ENCODE results near the gene ACSL6.

ACSL6 gene

DNA sequence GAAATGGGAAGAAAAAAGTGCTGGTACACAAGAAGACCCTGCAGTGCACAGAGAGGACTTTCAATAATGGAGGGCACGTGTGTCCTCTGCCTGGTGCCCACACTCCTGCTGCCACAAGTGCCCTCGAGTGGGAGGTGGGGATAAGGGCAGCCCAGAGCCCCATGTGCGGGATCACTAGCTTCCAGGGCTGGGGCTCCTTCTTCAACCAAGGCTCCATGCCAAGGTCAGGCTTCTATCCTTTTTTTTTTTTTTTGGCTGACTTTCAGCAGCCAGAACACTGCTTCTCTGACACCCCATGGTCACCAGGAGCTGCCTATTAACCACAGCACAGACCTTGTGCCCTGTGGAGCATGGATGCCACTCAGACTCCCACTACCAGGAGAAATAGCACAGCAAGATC, 7.5 kb downstream of the ACSL6 start:
- FAIRE-seq = no peak
- DNase-seq (ENCODE audit: insufficient read length, low spot score) = no peak
- no peak for TF ChIP-seq PAX5 (IDR thresholded peaks at IDR 0.05; ENCODE audit: insufficient read depth, low read length, severe bottlenecking)

GRCh38 chr5:132003170-132003744, 8.2 kb downstream of the ACSL6 start:
- FAIRE-seq (no peak), DNase-seq (ENCODE audit: insufficient read length, low spot score) (no peak)
- TF ChIP-seq POLR2A (IDR thresholded peaks at IDR 0.05; ENCODE audit: low read depth, low read length) (no peak), TAF1 (IDR thresholded peaks at IDR 0.05; ENCODE audit: low read depth, low read length) (no peak), POU2F2 (IDR thresholded peaks at IDR 0.05; ENCODE audit: low read depth, low read length) (no peak), PAX5 (IDR thresholded peaks at IDR 0.05; ENCODE audit: insufficient read depth, low read length, severe bottlenecking) (no peak), POLR2AphosphoS5 (IDR thresholded peaks at IDR 0.05; ENCODE audit: low read depth, low read length) (no peak), SPI1 (IDR thresholded peaks at IDR 0.05; ENCODE audit: low read depth, low read length) (no peak)

DNA sequence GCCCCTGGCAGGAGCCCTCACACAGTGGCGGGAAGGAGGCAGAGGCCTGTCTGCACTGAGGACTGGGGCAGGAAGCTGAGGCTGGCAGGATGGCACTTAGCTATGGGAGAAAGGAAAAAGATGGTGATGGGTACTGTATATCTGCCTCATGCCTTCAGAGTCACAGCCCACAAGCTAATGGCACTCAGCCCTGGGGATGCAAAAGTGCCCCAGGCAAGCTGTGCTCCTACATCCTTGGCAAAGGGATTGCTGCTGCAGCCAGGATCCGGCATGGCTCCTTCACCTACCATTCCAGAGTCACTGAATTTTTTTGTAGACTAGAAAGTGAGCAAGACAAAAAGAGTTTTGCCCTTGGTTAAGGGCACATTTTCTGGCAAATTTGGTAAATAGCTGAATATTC, 8.7 kb downstream of the ACSL6 start:
- FAIRE-seq = no peak
- no peak for TF ChIP-seq POLR2A (IDR thresholded peaks at IDR 0.05; ENCODE audit: low read depth, low read length)
- no peak for TF ChIP-seq PAX5 (IDR thresholded peaks at IDR 0.05; ENCODE audit: insufficient read depth, low read length, severe bottlenecking)
- no peak for TF ChIP-seq SPI1 (IDR thresholded peaks at IDR 0.05; ENCODE audit: low read depth, low read length)
- no peak for TF ChIP-seq POLR2AphosphoS5 (IDR thresholded peaks at IDR 0.05; ENCODE audit: low read depth, low read length)
- no peak for TF ChIP-seq TAF1 (IDR thresholded peaks at IDR 0.05; ENCODE audit: low read depth, low read length)
- TF ChIP-seq POU2F2 (IDR thresholded peaks at IDR 0.05; ENCODE audit: low read depth, low read length) = no peak
- no peak for DNase-seq (ENCODE audit: insufficient read length, low spot score)

DNA sequence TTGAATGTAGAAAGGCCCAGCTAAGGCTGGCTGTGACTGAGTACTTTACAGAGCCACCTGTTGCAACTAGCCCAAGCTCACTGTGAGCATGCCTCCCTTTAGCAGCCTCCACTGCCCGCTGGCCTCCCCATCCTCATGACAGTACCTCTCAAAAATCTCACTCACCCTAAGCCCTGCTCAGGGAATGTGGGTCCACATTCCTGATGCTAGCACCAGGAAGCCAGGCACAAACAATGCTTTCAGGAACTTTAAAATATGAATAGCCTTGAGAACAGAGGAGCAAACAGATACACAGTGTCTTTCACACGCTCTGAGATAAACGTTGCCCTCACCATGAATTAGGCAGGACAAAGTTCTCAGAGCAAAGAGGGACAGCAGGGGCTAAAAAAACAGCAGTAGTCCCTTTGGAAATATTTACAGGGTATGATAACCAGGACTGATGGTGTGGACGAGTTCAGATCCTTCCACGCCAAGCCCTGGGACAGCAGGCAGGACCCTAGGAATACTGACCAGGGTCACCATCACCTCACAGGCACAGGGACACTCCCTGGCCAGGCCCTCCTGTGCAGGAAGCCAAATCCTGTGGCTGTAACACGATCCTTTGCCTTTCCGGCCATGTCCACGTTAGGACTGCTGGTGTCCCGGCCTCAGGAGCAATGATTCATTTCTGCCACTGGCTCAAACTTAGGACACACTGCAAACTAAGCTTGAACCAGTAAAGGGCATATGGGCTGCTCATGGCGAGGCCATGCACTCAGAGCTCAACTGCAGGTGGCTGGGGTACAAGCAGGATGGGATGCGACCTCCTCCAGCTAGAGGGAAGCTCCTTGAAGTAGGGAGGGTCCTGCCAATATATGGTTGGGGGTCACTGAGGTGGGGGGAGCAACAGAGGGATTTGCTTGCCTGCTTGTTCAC, 9.6 kb downstream of the ACSL6 start:
- no peak for DNase-seq (ENCODE audit: insufficient read length, low spot score)
- FAIRE-seq = no peak
- no peak for TF ChIP-seq PAX5 (IDR thresholded peaks at IDR 0.05; ENCODE audit: insufficient read depth, low read length, severe bottlenecking)
- TF ChIP-seq POLR2AphosphoS5 (IDR thresholded peaks at IDR 0.05; ENCODE audit: low read depth, low read length) = no peak
- TF ChIP-seq SPI1 (IDR thresholded peaks at IDR 0.05; ENCODE audit: low read depth, low read length) = no peak
- no peak for TF ChIP-seq POLR2A (IDR thresholded peaks at IDR 0.05; ENCODE audit: low read depth, low read length)

DNA sequence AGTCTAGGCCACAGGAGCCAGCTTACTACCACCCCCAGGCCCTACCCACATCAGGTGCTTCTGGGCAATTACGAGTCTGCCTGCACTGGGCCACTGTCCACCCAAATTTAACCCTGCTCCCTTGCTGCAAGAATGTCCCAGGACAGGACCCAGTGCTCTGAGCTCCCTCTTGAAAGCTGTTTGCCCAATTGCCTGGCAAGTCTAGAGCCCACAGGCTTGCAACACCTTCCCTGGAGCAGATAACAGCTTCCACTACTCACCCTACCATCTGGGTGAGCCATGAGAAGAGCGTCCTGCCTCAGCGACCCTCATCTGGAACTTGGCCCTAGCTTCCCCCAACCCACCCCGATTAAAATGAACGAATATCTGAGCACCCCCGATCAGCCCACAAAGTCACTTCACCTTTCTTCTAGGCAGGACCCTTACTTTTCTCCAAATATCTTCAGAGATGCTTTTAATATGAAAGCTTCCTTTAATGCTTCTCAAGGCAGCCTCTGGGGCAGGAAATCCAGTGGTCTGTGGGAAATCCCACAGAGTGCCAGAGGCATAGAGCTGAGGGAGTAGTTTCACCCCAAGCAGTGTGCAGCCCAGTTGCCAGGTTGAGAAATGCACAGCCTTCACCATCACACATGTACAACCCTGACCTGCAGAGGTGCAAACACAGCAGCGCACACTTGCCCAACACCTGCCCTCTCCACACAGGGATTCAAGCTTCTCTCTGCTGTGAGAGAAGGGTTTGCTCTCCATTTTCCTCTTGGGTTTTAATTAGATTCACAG, 10.6 kb downstream of the ACSL6 start:
- DNase-seq (ENCODE audit: insufficient read length, low spot score) = no peak
- no peak for TF ChIP-seq POLR2AphosphoS5 (IDR thresholded peaks at IDR 0.05; ENCODE audit: low read depth, low read length)
- TF ChIP-seq POU2F2 (IDR thresholded peaks at IDR 0.05; ENCODE audit: low read depth, low read length) = no peak
- TF ChIP-seq TAF1 (IDR thresholded peaks at IDR 0.05; ENCODE audit: low read depth, low read length) = no peak
- no peak for TF ChIP-seq POLR2A (IDR thresholded peaks at IDR 0.05; ENCODE audit: low read depth, low read length)
- TF ChIP-seq SPI1 (IDR thresholded peaks at IDR 0.05; ENCODE audit: low read depth, low read length) = no peak
- no peak for TF ChIP-seq PAX5 (IDR thresholded peaks at IDR 0.05; ENCODE audit: insufficient read depth, low read length, severe bottlenecking)
- no peak for FAIRE-seq

GRCh38 chr5:132000241-132000490, 11.3 kb downstream of the ACSL6 start:
- TF ChIP-seq POLR2A (IDR thresholded peaks at IDR 0.05; ENCODE audit: low read depth, low read length) = no peak
- no peak for TF ChIP-seq TAF1 (IDR thresholded peaks at IDR 0.05; ENCODE audit: low read depth, low read length)
- TF ChIP-seq PAX5 (IDR thresholded peaks at IDR 0.05; ENCODE audit: insufficient read depth, low read length, severe bottlenecking) = no peak
- no peak for TF ChIP-seq SPI1 (IDR thresholded peaks at IDR 0.05; ENCODE audit: low read depth, low read length)
- no peak for TF ChIP-seq POLR2AphosphoS5 (IDR thresholded peaks at IDR 0.05; ENCODE audit: low read depth, low read length)
- no peak for TF ChIP-seq POU2F2 (IDR thresholded peaks at IDR 0.05; ENCODE audit: low read depth, low read length)
- FAIRE-seq (peak; percentile 16), DNase-seq (ENCODE audit: insufficient read length, low spot score) (no peak)

GRCh38 chr5:131999441-132000240, 11.8 kb downstream of the ACSL6 start:
- FAIRE-seq = no peak
- TF ChIP-seq PAX5 (IDR thresholded peaks at IDR 0.05; ENCODE audit: insufficient read depth, low read length, severe bottlenecking) = no peak
- TF ChIP-seq POLR2A (IDR thresholded peaks at IDR 0.05; ENCODE audit: low read depth, low read length) = no peak
- no peak for TF ChIP-seq POLR2AphosphoS5 (IDR thresholded peaks at IDR 0.05; ENCODE audit: low read depth, low read length)
- TF ChIP-seq SPI1 (IDR thresholded peaks at IDR 0.05; ENCODE audit: low read depth, low read length) = no peak
- no peak for DNase-seq (ENCODE audit: insufficient read length, low spot score)

- DNase-seq (ENCODE audit: insufficient read length, low spot score) (no peak), FAIRE-seq (no peak)
- TF ChIP-seq POU2F2 (IDR thresholded peaks at IDR 0.05; ENCODE audit: low read depth, low read length) = no peak
- no peak for TF ChIP-seq TAF1 (IDR thresholded peaks at IDR 0.05; ENCODE audit: low read depth, low read length)
- no peak for TF ChIP-seq PAX5 (IDR thresholded peaks at IDR 0.05; ENCODE audit: insufficient read depth, low read length, severe bottlenecking)
- TF ChIP-seq SPI1 (IDR thresholded peaks at IDR 0.05; ENCODE audit: low read depth, low read length) = no peak
- no peak for TF ChIP-seq POLR2AphosphoS5 (IDR thresholded peaks at IDR 0.05; ENCODE audit: low read depth, low read length)
- TF ChIP-seq POLR2A (IDR thresholded peaks at IDR 0.05; ENCODE audit: low read depth, low read length) = no peak
Observed at GRCh38 chr5:131999041-131999440, 12.4 kb downstream of the ACSL6 start.

DNA sequence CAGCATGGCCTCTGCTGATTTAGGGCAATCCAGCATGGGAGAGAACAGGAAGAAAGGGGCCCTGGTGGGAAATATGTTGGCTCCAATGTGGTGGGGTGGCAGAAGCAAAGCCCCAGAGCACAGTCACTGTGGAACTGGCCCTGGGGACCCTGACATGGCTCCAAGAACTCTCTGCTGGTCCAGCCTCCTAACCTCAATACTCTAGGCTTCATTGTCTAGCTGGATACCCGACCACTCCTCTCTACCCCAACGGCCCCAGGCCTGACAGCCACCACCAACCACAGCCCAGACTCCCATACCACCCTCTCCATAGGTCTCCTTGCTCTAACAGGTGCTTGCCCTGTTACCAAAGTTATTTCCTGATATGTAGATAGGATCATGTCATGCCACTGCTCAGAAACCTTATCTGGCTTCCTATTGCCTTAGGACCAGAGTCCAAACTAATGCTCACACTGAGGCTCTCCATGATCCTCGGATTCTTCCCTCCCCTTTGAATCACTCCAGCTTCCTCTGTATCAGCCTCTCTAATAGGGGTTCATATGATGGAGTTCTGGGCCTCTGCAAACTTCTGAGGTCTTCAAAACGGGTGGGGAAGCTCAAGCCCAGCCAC, 12.9 kb downstream of the ACSL6 start:
- DNase-seq (ENCODE audit: insufficient read length, low spot score) = no peak
- no peak for TF ChIP-seq TAF1 (IDR thresholded peaks at IDR 0.05; ENCODE audit: low read depth, low read length)
- TF ChIP-seq SPI1 (IDR thresholded peaks at IDR 0.05; ENCODE audit: low read depth, low read length) = no peak
- no peak for TF ChIP-seq PAX5 (IDR thresholded peaks at IDR 0.05; ENCODE audit: insufficient read depth, low read length, severe bottlenecking)
- no peak for TF ChIP-seq POLR2AphosphoS5 (IDR thresholded peaks at IDR 0.05; ENCODE audit: low read depth, low read length)
- TF ChIP-seq POU2F2 (IDR thresholded peaks at IDR 0.05; ENCODE audit: low read depth, low read length) = no peak
- FAIRE-seq = no peak
